ENCODE data around the gene REEP3. TPM values are rescaled to one million over a fixed set of nuclear protein-coding genes. Genes with fewer than 3 reads are reported as not detected.

REEP3 gene
- total RNA-seq, 2 donors from 2014 or later: 12.7 to 14.8 TPM

GRCh38 chr10:63628526-63629362, 107.5 kb downstream of the REEP3 start:
- peaks cover 6 to 10% of the 10 kb centered on the region in 2 donors for H3K27me3 Mint-ChIP-seq
- peak overlapping the region; percentile 8 to 20 for H3K27ac Mint-ChIP-seq
- DNase-seq (ENCODE audit: low spot score) (no peak), ATAC-seq (no peak)
- no peaks in the 10 kb centered on the region for H3K36me3 Mint-ChIP-seq
- peaks cover 13 to 17% of the 10 kb centered on the region in 2 donors for H3K4me1 Mint-ChIP-seq (ENCODE audit: low read depth in 2 of 2)
- H3K4me3 Mint-ChIP-seq: peak overlapping the region; percentile 90
- H3K9me3 Mint-ChIP-seq: no peaks in the 10 kb centered on the region

- peak; percentile 79 for DNase-seq (ENCODE audit: low spot score)
- Mint-ChIP-seq H3K27ac (peak overlapping the region; percentile 8 to 20), H3K9me3 (no peaks in the 10 kb centered on the region), H3K27me3 (peaks cover 6 to 15% of the 10 kb centered on the region in 2 donors), H3K36me3 (no peaks in the 10 kb centered on the region), H3K4me1 (ENCODE audit: low read depth in 2 of 2) (peaks cover 13 to 17% of the 10 kb centered on the region in 2 donors), H3K4me3 (peak overlapping the region; percentile 90)
- peak; percentile 71 to 76 for ATAC-seq
Observed at GRCh38 chr10:63629363-63630084, 108.3 kb downstream of the REEP3 start.

- peak overlapping the region in 1 of 2 donors; percentile 20 for H3K27ac Mint-ChIP-seq
- peak; percentile 83 to 86 for ATAC-seq
- peaks cover 13 to 21% of the 10 kb centered on the region in 2 donors for H3K27me3 Mint-ChIP-seq
- peaks cover 21 to 24% of the 10 kb centered on the region in 2 donors for H3K4me1 Mint-ChIP-seq (ENCODE audit: low read depth in 2 of 2)
- DNase-seq (ENCODE audit: low spot score): peak; percentile 84
- H3K36me3 Mint-ChIP-seq: no peaks in the 10 kb centered on the region
- H3K9me3 Mint-ChIP-seq: no peaks in the 10 kb centered on the region
- peak overlapping the region; percentile 90 for H3K4me3 Mint-ChIP-seq
Observed at GRCh38 chr10:63630085-63630930, 109.1 kb downstream of the REEP3 start.

GRCh38 chr10:63630931-63631680, 109.9 kb downstream of the REEP3 start:
- no peak for DNase-seq (ENCODE audit: low spot score)
- Mint-ChIP-seq H3K36me3 (no peaks in the 10 kb centered on the region), H3K9me3 (no peaks in the 10 kb centered on the region), H3K4me3 (peak overlapping the region; percentile 80), H3K27ac (peak overlapping the region; percentile 47 to 53), H3K27me3 (peaks cover 14 to 21% of the 10 kb centered on the region in 2 donors), H3K4me1 (ENCODE audit: low read depth in 2 of 2) (peaks cover 22 to 24% of the 10 kb centered on the region in 2 donors)
- ATAC-seq: no peak

- Mint-ChIP-seq H3K4me1 (ENCODE audit: low read depth in 2 of 2) (peaks cover 22 to 24% of the 10 kb centered on the region in 2 donors), H3K9me3 (no peaks in the 10 kb centered on the region), H3K36me3 (no peaks in the 10 kb centered on the region), H3K27me3 (peaks cover 14 to 21% of the 10 kb centered on the region in 2 donors), H3K27ac (peak overlapping the region in 1 of 2 donors; percentile 47), H3K4me3 (no peak overlapping the region)
- ATAC-seq (no peak), DNase-seq (ENCODE audit: low spot score) (no peak)
Observed at GRCh38 chr10:63631991-63632390, 110.8 kb downstream of the REEP3 start.

- no peaks in the 10 kb centered on the region for H3K36me3 Mint-ChIP-seq
Observed at GRCh38 chr10:63633677-63634487, 112.7 kb downstream of the REEP3 start.

GRCh38 chr10:63634488-63635065, 113.4 kb downstream of the REEP3 start:
- ATAC-seq (no peak), DNase-seq (ENCODE audit: low spot score) (no peak)
- H3K27ac Mint-ChIP-seq: no peak overlapping the region

More at GRCh38 chr10:63633677-63634487, 112.7 kb downstream of the REEP3 start:
- Mint-ChIP-seq H3K4me3 (no peak overlapping the region), H3K27ac (no peak overlapping the region), H3K27me3 (peaks cover 8 to 24% of the 10 kb centered on the region in 2 donors), H3K4me1 (ENCODE audit: low read depth in 2 of 2) (peaks cover 18% of the 10 kb centered on the region in 2 donors), H3K9me3 (no peaks in the 10 kb centered on the region)
- ATAC-seq (no peak), DNase-seq (ENCODE audit: low spot score) (no peak)

GRCh38 chr10:63636812-63637211, 115.6 kb downstream of the REEP3 start:
- DNase-seq (ENCODE audit: low spot score): no peak
- H3K9me3 Mint-ChIP-seq: no peaks in the 10 kb centered on the region
- H3K27ac Mint-ChIP-seq: no peak overlapping the region
- H3K4me3 Mint-ChIP-seq: no peak overlapping the region
- H3K27me3 Mint-ChIP-seq: peaks cover 8 to 24% of the 10 kb centered on the region in 2 donors
- no peak for ATAC-seq
- peaks cover 7 to 9% of the 10 kb centered on the region in 2 donors for H3K4me1 Mint-ChIP-seq (ENCODE audit: low read depth in 2 of 2)
- no peaks in the 10 kb centered on the region for H3K36me3 Mint-ChIP-seq

More at GRCh38 chr10:63634488-63635065, 113.4 kb downstream of the REEP3 start:
- H3K4me3 Mint-ChIP-seq: no peak overlapping the region
- H3K4me1 Mint-ChIP-seq (ENCODE audit: low read depth in 2 of 2): peaks cover 11% of the 10 kb centered on the region in 2 donors
- no peaks in the 10 kb centered on the region for H3K36me3 Mint-ChIP-seq
- H3K27me3 Mint-ChIP-seq: peaks cover 8 to 24% of the 10 kb centered on the region in 2 donors
- no peaks in the 10 kb centered on the region for H3K9me3 Mint-ChIP-seq

GRCh38 chr10:63637901-63638327, 116.7 kb downstream of the REEP3 start:
- ATAC-seq: no peak
- Mint-ChIP-seq H3K36me3 (no peaks in the 10 kb centered on the region), H3K9me3 (no peaks in the 10 kb centered on the region), H3K27me3 (peaks cover 8 to 25% of the 10 kb centered on the region in 2 donors), H3K4me1 (ENCODE audit: low read depth in 2 of 2) (peaks cover 7 to 9% of the 10 kb centered on the region in 2 donors), H3K27ac (no peak overlapping the region), H3K4me3 (no peak overlapping the region)
- DNase-seq (ENCODE audit: low spot score): no peak

GRCh38 chr10:63641366-63641765, 120.2 kb downstream of the REEP3 start:
- H3K9me3 Mint-ChIP-seq: no peaks in the 10 kb centered on the region
- ATAC-seq: no peak
- DNase-seq (ENCODE audit: low spot score): no peak
- no peak overlapping the region for H3K4me3 Mint-ChIP-seq
- H3K36me3 Mint-ChIP-seq: no peaks in the 10 kb centered on the region
- H3K27me3 Mint-ChIP-seq: peaks cover 0 to 13% of the 10 kb centered on the region in 2 donors
- no peak overlapping the region for H3K27ac Mint-ChIP-seq
- no peaks in the 10 kb centered on the region for H3K4me1 Mint-ChIP-seq (ENCODE audit: low read depth in 2 of 2)

- Mint-ChIP-seq H3K9me3 (no peaks in the 10 kb centered on the region), H3K27ac (no peak overlapping the region)
- no peak for DNase-seq (ENCODE audit: low spot score)
Observed at GRCh38 chr10:63641799-63642198, 120.6 kb downstream of the REEP3 start.

GRCh38 chr10:63642808-63643207, 121.6 kb downstream of the REEP3 start:
- Mint-ChIP-seq H3K36me3 (no peaks in the 10 kb centered on the region), H3K27ac (no peak overlapping the region), H3K4me3 (no peak overlapping the region), H3K27me3 (peaks cover 6 to 8% of the 10 kb centered on the region in 2 donors), H3K4me1 (ENCODE audit: low read depth in 2 of 2) (no peaks in the 10 kb centered on the region), H3K9me3 (no peaks in the 10 kb centered on the region)
- ATAC-seq (no peak), DNase-seq (ENCODE audit: low spot score) (no peak)

More at GRCh38 chr10:63641799-63642198, 120.6 kb downstream of the REEP3 start:
- no peaks in the 10 kb centered on the region for H3K4me1 Mint-ChIP-seq (ENCODE audit: low read depth in 2 of 2)
- H3K27me3 Mint-ChIP-seq: peaks cover 0 to 13% of the 10 kb centered on the region in 2 donors
- H3K36me3 Mint-ChIP-seq: no peaks in the 10 kb centered on the region
- no peak overlapping the region for H3K4me3 Mint-ChIP-seq
- ATAC-seq: no peak
